ENCODE measurements around the gene ZBTB20. TPM values are rescaled to one million over a fixed set of nuclear protein-coding genes. Genes with fewer than 3 reads are reported as not detected.

The ZBTB20 gene
- total RNA-seq, 1 donor from 2014 or later = 66.4 TPM

GRCh38 chr3:114375608-114376421, 771.3 kb downstream of the ZBTB20 start:
- TF ChIP-seq CTCF (IDR thresholded peaks at IDR 0.05) = no peak
- Histone ChIP-seq H3K36me3 (peaks cover 12% of the 10 kb centered on the region), H3K9me3 (no peaks in the 10 kb centered on the region), H3K4me1 (no peaks in the 10 kb centered on the region), H3K4me3 (no peak overlapping the region), H3K27ac (peak overlapping the region; percentile 25), H3K27me3 (ENCODE audit: low read depth) (no peaks in the 10 kb centered on the region)
- DNase-seq = no peak
- ATAC-seq = no peak
- intact Hi-C loops (cut with DNase I) = no loop called here

GRCh38 chr3:114374433-114374990, 772.6 kb downstream of the ZBTB20 start:
- TF ChIP-seq CTCF (IDR thresholded peaks at IDR 0.05) = no peak
- Histone ChIP-seq H3K27ac (no peak overlapping the region), H3K9me3 (no peaks in the 10 kb centered on the region), H3K4me1 (no peaks in the 10 kb centered on the region), H3K27me3 (ENCODE audit: low read depth) (no peaks in the 10 kb centered on the region), H3K4me3 (no peak overlapping the region), H3K36me3 (peaks cover 7% of the 10 kb centered on the region)
- no peak for DNase-seq
- no peak for ATAC-seq
- intact Hi-C loops (cut with DNase I) = no loop called here

GRCh38 chr3:114370537-114371174, 776.4 kb downstream of the ZBTB20 start:
- Histone ChIP-seq H3K4me3 (no peak overlapping the region), H3K4me1 (no peaks in the 10 kb centered on the region), H3K36me3 (no peaks in the 10 kb centered on the region), H3K9me3 (no peaks in the 10 kb centered on the region), H3K27me3 (ENCODE audit: low read depth) (no peaks in the 10 kb centered on the region), H3K27ac (no peak overlapping the region)
- ATAC-seq (no peak), DNase-seq (no peak)
- no peak for TF ChIP-seq CTCF (IDR thresholded peaks at IDR 0.05)
- intact Hi-C loops (cut with DNase I) = no loop called here

- Histone ChIP-seq H3K9me3 (no peaks in the 10 kb centered on the region), H3K4me3 (no peak overlapping the region), H3K27ac (no peak overlapping the region), H3K36me3 (no peaks in the 10 kb centered on the region), H3K27me3 (ENCODE audit: low read depth) (no peaks in the 10 kb centered on the region), H3K4me1 (peaks cover 3% of the 10 kb centered on the region)
- TF ChIP-seq CTCF (IDR thresholded peaks at IDR 0.05) = no peak
- DNase-seq (no peak), ATAC-seq (peak in 1 of 2 donors; percentile 40)
- intact Hi-C loops (cut with DNase I) = no loop called here
Observed at GRCh38 chr3:114365909-114366308, 781.2 kb downstream of the ZBTB20 start.

GRCh38 chr3:114364806-114365654, 782.1 kb downstream of the ZBTB20 start:
- TF ChIP-seq CTCF (IDR thresholded peaks at IDR 0.05) = no peak
- Histone ChIP-seq H3K4me3 (no peak overlapping the region), H3K27me3 (ENCODE audit: low read depth) (no peaks in the 10 kb centered on the region), H3K27ac (no peak overlapping the region), H3K9me3 (no peaks in the 10 kb centered on the region), H3K36me3 (no peaks in the 10 kb centered on the region), H3K4me1 (peaks cover 3% of the 10 kb centered on the region)
- DNase-seq (no peak), ATAC-seq (no peak)
- intact Hi-C loops (cut with DNase I) = no loop called here
